SU-DHL-6 (cell line): ENCODE results near the gene PGRMC2.

Source experiments
- H2AFZ ChIP-seq: fragments of 200-600 bp; sonication (generic); 2 replicates; pipeline ENCODE4 v1.6.1; 2014; ENCODE audit warnings: low read depth, mild to moderate bottlenecking, moderate library complexity, mixed read lengths, antibody characterized with exemption, low read length; ENCODE audit not compliant: severe bottlenecking
- H3F3A ChIP-seq: fragments of 200-600 bp; shearing (Covaris generic); 2 replicates; pipeline ENCODE4 v1.6.0; 2016; ENCODE audit warnings: antibody characterized with exemption, mild to moderate bottlenecking; ENCODE audit not compliant: insufficient read depth
- H3K27ac ChIP-seq: fragments of 200-600 bp; sonication (generic); 2 replicates; pipeline ENCODE4 v1.5.1; 2016; ENCODE audit warnings: low read depth, mild to moderate bottlenecking, low read length, moderate library complexity, mixed read lengths
- H3K27me3 ChIP-seq: fragments of 200-600 bp; sonication (generic), shearing (Covaris generic); 2 replicates; pipeline ENCODE4 v1.6.0; 2014; ENCODE audit warnings: mild to moderate bottlenecking, low read length
- H3K36me3 ChIP-seq: fragments of 200-600 bp; sonication (generic); 2 replicates; pipeline ENCODE4 v1.6.1; 2014; ENCODE audit warnings: mild to moderate bottlenecking, low read length, mixed read lengths
- H3K4me2 ChIP-seq: fragments of 300-600, 200-600 bp; shearing (Covaris generic), sonication (generic); 2 replicates; pipeline ENCODE4 v1.6.0; 2014; ENCODE audit warnings: low read length, low read depth, mild to moderate bottlenecking; ENCODE audit not compliant: poor library complexity, severe bottlenecking
- H3K4me3 ChIP-seq: fragments of 200-600 bp; sonication (generic); 2 replicates; pipeline ENCODE4 v1.5.1; 2014; ENCODE audit warnings: antibody characterized with exemption, low read length, mild to moderate bottlenecking, mixed read lengths; ENCODE audit not compliant: insufficient read depth, poor library complexity, severe bottlenecking
- H3K79me2 ChIP-seq: fragments of 200-600 bp; sonication (generic); 2 replicates; pipeline ENCODE4 v1.6.1; 2014; ENCODE audit warnings: mild to moderate bottlenecking, low read length, moderate library complexity; ENCODE audit not compliant: insufficient read depth
- H3K9ac ChIP-seq: fragments of 200-600 bp; sonication (generic); 2 replicates; pipeline ENCODE4 v1.7.0; 2014; ENCODE audit warnings: mild to moderate bottlenecking, low read length
- H3K9me2 ChIP-seq: fragments of 200-600 bp; sonication (generic); replicated peaks from 2 replicates; pipeline ENCODE4 v1.6.1; 2014; ENCODE audit warnings: low read length; ENCODE audit not compliant: insufficient read depth
- H3K9me3 ChIP-seq: fragments of 200-600 bp; sonication (generic); 2 replicates; pipeline ENCODE4 v1.6.1; 2014; ENCODE audit warnings: low read length, mixed read lengths; ENCODE audit not compliant: insufficient read depth
- H4K20me1 ChIP-seq: fragments of 200-600 bp; sonication (generic); 2 replicates; pipeline ENCODE4 v1.6.1; 2014; ENCODE audit warnings: low read depth, mild to moderate bottlenecking, antibody characterized with exemption, low read length, moderate library complexity, mixed read lengths
- EZH2phosphoT487 ChIP-seq: fragments of 200-600 bp; sonication (generic), shearing (Covaris generic); conservative IDR thresholded peaks from 2 replicates; pipeline ENCODE4 v1.6.1; 2018; ENCODE audit warnings: mild to moderate bottlenecking, antibody characterized with exemption, low read length, moderate library complexity, mixed read lengths
- TF ChIP-seq, protein P1 (sequence below): fragments of 200-600 bp; sonication (generic); IDR thresholded peaks from one replicate; pipeline ENCODE4 v1.5.1; 2017; ENCODE audit warnings: antibody characterized with exemption, mild to moderate bottlenecking, low read length, moderate library complexity; ENCODE audit not compliant: insufficient read depth, poor library complexity, severe bottlenecking

Gene PGRMC2

DNA sequence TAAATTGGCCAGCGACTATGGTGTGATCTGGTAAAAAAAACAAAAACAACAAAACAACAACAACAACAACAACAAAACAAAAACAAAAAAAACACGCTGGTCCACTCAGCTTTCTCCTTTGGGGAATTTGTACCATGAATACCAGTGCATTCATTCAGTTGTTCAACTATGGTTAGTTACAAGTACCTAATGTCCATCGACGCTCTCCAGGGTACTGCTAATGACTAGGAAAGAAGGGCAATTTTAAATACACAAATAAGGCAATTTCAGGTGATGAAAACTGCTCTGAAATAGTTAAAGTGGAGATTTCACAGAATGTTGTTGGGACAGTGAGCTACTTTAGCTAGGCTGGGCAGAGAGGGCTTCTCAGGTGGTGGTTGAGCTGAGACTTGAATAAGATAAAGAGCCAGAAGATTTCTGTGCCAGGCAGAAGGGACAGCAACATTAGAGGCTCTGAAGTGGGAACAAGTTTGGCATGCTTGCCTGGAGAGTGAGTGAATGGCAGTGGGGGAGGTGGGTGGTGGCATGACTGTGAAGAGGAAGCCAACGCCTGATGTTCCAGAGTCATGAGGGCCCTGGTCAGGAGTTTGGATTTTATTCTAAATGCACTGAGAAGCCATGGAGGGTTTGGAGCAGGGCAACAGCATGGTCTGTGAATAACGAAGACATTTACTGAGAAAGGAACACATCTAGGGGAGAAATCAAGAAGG is 45.9 kb upstream of the PGRMC2 start:
- H2AFZ ChIP-seq, result no peak overlapping the region
- no peak overlapping the region for H3K4me2 ChIP-seq

DNA sequence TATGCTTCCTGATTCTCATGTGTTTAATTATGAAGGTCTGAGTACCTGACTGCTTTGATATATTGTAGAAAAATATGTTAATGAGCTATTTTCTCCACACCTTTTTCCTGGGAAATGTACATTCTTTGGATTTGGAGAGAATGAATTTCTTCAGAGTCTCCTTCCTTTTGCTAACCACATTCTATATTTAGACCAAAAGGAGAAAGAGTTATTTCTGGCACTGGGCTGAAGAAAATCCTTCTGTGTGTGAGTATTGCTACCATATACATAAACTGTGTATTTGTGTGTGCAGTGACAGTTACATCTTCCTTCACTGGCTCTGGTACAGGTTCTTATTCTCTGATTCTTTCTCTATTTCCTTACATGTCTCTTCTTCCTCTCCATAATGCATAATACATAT is 44.5 kb upstream of the PGRMC2 start:
- no peaks in the 10 kb centered on the region for H3F3A ChIP-seq
- no peaks in the 10 kb centered on the region for H3K79me2 ChIP-seq
- H3K4me3 ChIP-seq, result no peak overlapping the region
- no peak overlapping the region for H3K9ac ChIP-seq
- no peaks in the 10 kb centered on the region for H3K27me3 ChIP-seq
- H3K36me3 ChIP-seq, result no peaks in the 10 kb centered on the region
- TF ChIP-seq, protein P1, sequence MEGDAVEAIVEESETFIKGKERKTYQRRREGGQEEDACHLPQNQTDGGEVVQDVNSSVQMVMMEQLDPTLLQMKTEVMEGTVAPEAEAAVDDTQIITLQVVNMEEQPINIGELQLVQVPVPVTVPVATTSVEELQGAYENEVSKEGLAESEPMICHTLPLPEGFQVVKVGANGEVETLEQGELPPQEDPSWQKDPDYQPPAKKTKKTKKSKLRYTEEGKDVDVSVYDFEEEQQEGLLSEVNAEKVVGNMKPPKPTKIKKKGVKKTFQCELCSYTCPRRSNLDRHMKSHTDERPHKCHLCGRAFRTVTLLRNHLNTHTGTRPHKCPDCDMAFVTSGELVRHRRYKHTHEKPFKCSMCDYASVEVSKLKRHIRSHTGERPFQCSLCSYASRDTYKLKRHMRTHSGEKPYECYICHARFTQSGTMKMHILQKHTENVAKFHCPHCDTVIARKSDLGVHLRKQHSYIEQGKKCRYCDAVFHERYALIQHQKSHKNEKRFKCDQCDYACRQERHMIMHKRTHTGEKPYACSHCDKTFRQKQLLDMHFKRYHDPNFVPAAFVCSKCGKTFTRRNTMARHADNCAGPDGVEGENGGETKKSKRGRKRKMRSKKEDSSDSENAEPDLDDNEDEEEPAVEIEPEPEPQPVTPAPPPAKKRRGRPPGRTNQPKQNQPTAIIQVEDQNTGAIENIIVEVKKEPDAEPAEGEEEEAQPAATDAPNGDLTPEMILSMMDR, result no peak
- TF ChIP-seq EZH2phosphoT487, result no peak
- no peaks in the 10 kb centered on the region for H4K20me1 ChIP-seq
- H3K9me3 ChIP-seq, result no peaks in the 10 kb centered on the region
- H2AFZ ChIP-seq, result no peak overlapping the region
- H3K4me2 ChIP-seq, result no peak overlapping the region
- no peaks in the 10 kb centered on the region for H3K9me2 ChIP-seq
- H3K27ac ChIP-seq, result no peak overlapping the region

More for the DNA sequence above, 45.9 kb upstream of the PGRMC2 start:
- Histone ChIP-seq H3K4me3 (no peak overlapping the region), H3K27me3 (no peaks in the 10 kb centered on the region), H4K20me1 (no peaks in the 10 kb centered on the region), H3K27ac (no peak overlapping the region), H3K36me3 (no peaks in the 10 kb centered on the region), H3F3A (no peaks in the 10 kb centered on the region), H3K9me3 (no peaks in the 10 kb centered on the region), H3K9me2 (no peaks in the 10 kb centered on the region), H3K79me2 (no peaks in the 10 kb centered on the region), H3K9ac (no peak overlapping the region)
- TF ChIP-seq, protein P1, result no peak
- TF ChIP-seq EZH2phosphoT487, result no peak

DNA sequence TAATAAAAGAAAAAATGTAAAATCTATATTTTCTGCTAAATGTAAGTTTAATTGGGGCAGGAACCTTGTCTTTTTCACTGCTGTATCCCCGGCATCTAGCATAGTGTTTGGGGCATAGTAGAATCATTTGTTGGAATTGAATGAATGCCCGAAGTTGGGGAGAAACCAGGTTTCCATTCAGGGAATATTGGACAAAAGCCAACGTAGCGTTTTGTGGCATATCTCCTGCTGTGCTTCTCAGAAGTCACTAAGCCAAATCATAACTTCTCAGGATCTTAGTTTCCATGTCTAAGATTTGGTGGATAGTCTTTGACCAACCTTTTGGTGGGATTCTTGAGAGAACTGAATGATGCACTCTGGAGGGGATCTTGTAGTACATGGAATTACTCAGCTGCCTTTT is 42.0 kb upstream of the PGRMC2 start:
- Histone ChIP-seq H2AFZ (no peak overlapping the region), H3K79me2 (no peaks in the 10 kb centered on the region), H3K9ac (no peak overlapping the region), H3K9me2 (no peaks in the 10 kb centered on the region), H3K27me3 (no peaks in the 10 kb centered on the region), H3K4me2 (no peak overlapping the region), H3F3A (no peaks in the 10 kb centered on the region), H3K9me3 (no peaks in the 10 kb centered on the region), H3K36me3 (no peaks in the 10 kb centered on the region), H3K4me3 (no peak overlapping the region), H3K27ac (no peak overlapping the region), H4K20me1 (no peaks in the 10 kb centered on the region)
- TF ChIP-seq, protein P1, result no peak
- no peak for TF ChIP-seq EZH2phosphoT487
